CD14-positive monocyte (primary cell): ENCODE measurements around the gene FAM13A. TPM values are rescaled to one million over a fixed set of nuclear protein-coding genes. Genes with fewer than 3 reads are reported as not detected.

Source experiments
- DNase-seq, 3 donors: peaks; one replicate each; pipeline ENCODE4 v3.0.0-alpha.2; 2011 to 2022
- H2AFZ ChIP-seq: 2 replicates; pipeline ENCODE4 v1.6.0; 2012; ENCODE audit warnings: mild to moderate bottlenecking, low read depth, low read length, inconsistent platforms; ENCODE audit not compliant: insufficient read depth, poor library complexity, severe bottlenecking
- H3K27ac ChIP-seq, 2 donors: 1 replicate in 1 of 2; 2 replicates in 1 of 2; pipeline ENCODE4 v1.5.1; 2012 to 2013; ENCODE audit warnings: low read length in 2 of 2, control low read depth in 1 of 2, inconsistent platforms in 1 of 2, low read depth in 1 of 2, mild to moderate bottlenecking in 1 of 2
- H3K27me3 ChIP-seq, 2 donors: one replicate each; pipeline versions ENCODE4 v1.6.0 to v1.6.1; 2011 to 2013; ENCODE audit warnings: low read length in 2 of 2; ENCODE audit not compliant: control insufficient read depth in 2 of 2, insufficient read depth in 2 of 2
- H3K36me3 ChIP-seq, 2 donors: replicated peaks in 1 of 2; 1 replicate in 1 of 2; 2 replicates in 1 of 2; pipeline versions ENCODE4 v1.5.1 to v1.6.1; 2012 to 2013; ENCODE audit warnings: low read length in 2 of 2, control low read depth in 1 of 2, inconsistent platforms in 1 of 2, mild to moderate bottlenecking in 1 of 2; ENCODE audit not compliant: insufficient read depth in 2 of 2, control insufficient read depth in 1 of 2
- H3K4me1 ChIP-seq, 2 donors: 1 replicate in 1 of 2; 2 replicates in 1 of 2; pipeline versions ENCODE4 v1.5.1 to v1.6.1; 2012 to 2013; ENCODE audit warnings: low read length in 2 of 2, control low read depth in 1 of 2, inconsistent platforms in 1 of 2, mild to moderate bottlenecking in 1 of 2, moderate library complexity in 1 of 2; ENCODE audit not compliant: insufficient read depth in 2 of 2, control insufficient read depth in 1 of 2
- H3K4me2 ChIP-seq: replicated peaks from 2 replicates; pipeline ENCODE3; 2012; ENCODE audit warnings: low read length, moderate library complexity, mild to moderate bottlenecking; ENCODE audit not compliant: poor library complexity, severe bottlenecking; ENCODE audit errors: extremely low read depth
- H3K4me3 ChIP-seq, 3 experiments: fragments of 200-600 bp in 1 of 3; sonication (generic) in 1 of 3; replicated peaks in 1 of 3; 1 replicate in 2 of 3; 2 replicates in 1 of 3; pipeline ENCODE4 v1.5.1; 2011 to 2013; ENCODE audit warnings: low read length in 3 of 3, mild to moderate bottlenecking in 3 of 3, control low read depth in 2 of 3, low read depth in 2 of 3, inconsistent platforms in 1 of 3, moderate library complexity in 1 of 3
- H3K79me2 ChIP-seq: 2 replicates; pipeline ENCODE4 v1.6.0; 2012; ENCODE audit warnings: mild to moderate bottlenecking, control low read depth, inconsistent platforms, low read length, moderate library complexity; ENCODE audit not compliant: insufficient read depth
- H3K9ac ChIP-seq: 2 replicates; pipeline ENCODE4 v1.6.0; 2017; ENCODE audit warnings: low read length, mild to moderate bottlenecking; ENCODE audit not compliant: insufficient read depth, poor library complexity, severe bottlenecking
- H3K9me3 ChIP-seq, 2 donors: replicated peaks in 1 of 2; 1 replicate in 1 of 2; 2 replicates in 1 of 2; pipeline versions ENCODE4 v1.5.1 to v1.6.1; 2012 to 2013; ENCODE audit warnings: low read length in 2 of 2, control low read depth in 1 of 2; ENCODE audit not compliant: control insufficient read depth in 1 of 2, insufficient read depth in 1 of 2
- H4K20me1 ChIP-seq: 2 replicates; pipeline ENCODE4 v1.6.0; 2012; ENCODE audit warnings: mild to moderate bottlenecking, low read length, control low read depth, moderate library complexity; ENCODE audit not compliant: insufficient read depth
- H3K27ac Mint-ChIP-seq, 7 donors: one replicate each; pipeline ENCODE4 v1.8.0; 2020; ENCODE audit warnings: mild to moderate bottlenecking in 7 of 7, mixed read lengths in 7 of 7, moderate library complexity in 6 of 7, inconsistent platforms in 2 of 7
- H3K27me3 Mint-ChIP-seq, 3 donors: one replicate each; pipeline ENCODE4 v1.8.0; 2021 to 2022; ENCODE audit warnings: low read depth in 3 of 3, mild to moderate bottlenecking in 3 of 3, mixed read lengths in 3 of 3, moderate library complexity in 3 of 3, inconsistent platforms in 1 of 3
- H3K36me3 Mint-ChIP-seq, 2 donors: one replicate each; pipeline ENCODE4 v1.8.0; 2020; ENCODE audit warnings: mixed read lengths in 2 of 2, inconsistent platforms in 1 of 2, mild to moderate bottlenecking in 1 of 2
- H3K4me1 Mint-ChIP-seq: one replicate; pipeline ENCODE4 v1.8.0; 2020; ENCODE audit warnings: mild to moderate bottlenecking, mixed read lengths
- H3K4me3 Mint-ChIP-seq, 2 donors: one replicate each; pipeline ENCODE4 v1.8.0; 2020; ENCODE audit warnings: mild to moderate bottlenecking in 2 of 2, mixed read lengths in 2 of 2, moderate library complexity in 1 of 2
- H3K9me3 Mint-ChIP-seq, 7 donors: one replicate each; pipeline ENCODE4 v1.8.0; 2020 to 2022; ENCODE audit warnings: mixed read lengths in 7 of 7, mild to moderate bottlenecking in 6 of 7, moderate library complexity in 6 of 7, inconsistent platforms in 2 of 7
- WGBS: methylation state at CpG from one replicate; pipeline ENCODE4 v1.1.5; 2013; ENCODE audit warnings: missing lambda C conversion rate; ENCODE audit not compliant: insufficient coverage; 5-methylcytosine and 5-hydroxymethylcytosine counted together
- intact Hi-C, 2 donors: fragments of 100-400 bp; cut with micrococcal nuclease; formaldehyde crosslinking; loops; one replicate each; pipeline versions ENCODE4 v1.15.0 to v1.15.1; 2023
- polyA plus RNA-seq, 3 donors: library from polyadenylated mRNA; depleted of rRNA in 1 of 3; unstranded in 2 of 3; stranded (reverse) in 1 of 3; fragments of 300-500 nt in 2 of 3; fragments of >200 nt in 1 of 3; fragmentation: Illumina TruSeq in 2 of 3; gene quantifications; 1 replicate in 2 of 3; 2 replicates in 1 of 3; pipeline ENCODE4 v1.2.3, GENCODE V29; 2012 to 2021
- TF ChIP-seq, protein P1 (sequence below): fragments of 200-600 bp; IDR thresholded peaks from one replicate; pipeline ENCODE4 v1.8.0; 2022; ENCODE audit warnings: antibody characterized with exemption, mild to moderate bottlenecking

Gene FAM13A
- polyA plus RNA-seq, 3 donors, result 5.3 to 20.0 (median 6.5) TPM

DNA sequence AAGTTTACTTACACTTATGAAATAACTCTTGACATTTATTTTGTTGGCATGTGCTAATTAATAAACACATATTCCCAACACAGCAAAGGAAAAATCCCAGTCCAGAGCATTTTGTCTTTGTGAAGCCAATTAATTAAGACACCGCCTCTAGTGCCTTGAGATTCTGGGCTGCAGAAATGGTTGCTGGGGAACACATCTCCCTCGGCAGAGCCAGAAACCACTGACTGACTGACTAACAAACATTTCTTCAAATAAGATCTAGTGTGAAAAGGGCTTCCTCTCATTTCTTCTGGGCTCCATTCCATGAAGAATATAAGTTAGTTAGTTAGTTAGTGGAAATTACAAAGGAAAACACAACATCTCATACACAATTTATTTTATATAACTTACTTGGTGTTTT, 331.0 kb downstream of the FAM13A start:
- no CpG with 5 or more reads among the region's 2 CpGs for WGBS

DNA sequence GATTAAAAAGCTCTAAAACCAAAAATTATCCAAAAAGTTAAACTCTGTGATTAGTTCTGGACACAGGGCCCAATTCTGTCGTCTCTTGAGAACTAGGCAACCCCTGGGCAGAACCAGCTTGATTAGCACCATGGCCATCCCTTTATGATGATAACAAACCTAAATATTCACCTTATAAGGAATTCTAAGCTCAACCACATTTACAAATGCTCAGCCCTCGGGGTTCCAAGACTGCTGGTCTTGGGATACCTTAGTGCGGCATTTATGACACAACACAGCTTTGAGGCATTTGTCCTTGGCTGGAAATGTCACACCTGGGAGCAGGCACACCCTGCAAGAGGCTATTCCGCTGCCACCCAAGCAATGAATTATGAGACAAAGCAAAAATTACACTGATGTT, 331.8 kb downstream of the FAM13A start:
- TF ChIP-seq, protein P1, sequence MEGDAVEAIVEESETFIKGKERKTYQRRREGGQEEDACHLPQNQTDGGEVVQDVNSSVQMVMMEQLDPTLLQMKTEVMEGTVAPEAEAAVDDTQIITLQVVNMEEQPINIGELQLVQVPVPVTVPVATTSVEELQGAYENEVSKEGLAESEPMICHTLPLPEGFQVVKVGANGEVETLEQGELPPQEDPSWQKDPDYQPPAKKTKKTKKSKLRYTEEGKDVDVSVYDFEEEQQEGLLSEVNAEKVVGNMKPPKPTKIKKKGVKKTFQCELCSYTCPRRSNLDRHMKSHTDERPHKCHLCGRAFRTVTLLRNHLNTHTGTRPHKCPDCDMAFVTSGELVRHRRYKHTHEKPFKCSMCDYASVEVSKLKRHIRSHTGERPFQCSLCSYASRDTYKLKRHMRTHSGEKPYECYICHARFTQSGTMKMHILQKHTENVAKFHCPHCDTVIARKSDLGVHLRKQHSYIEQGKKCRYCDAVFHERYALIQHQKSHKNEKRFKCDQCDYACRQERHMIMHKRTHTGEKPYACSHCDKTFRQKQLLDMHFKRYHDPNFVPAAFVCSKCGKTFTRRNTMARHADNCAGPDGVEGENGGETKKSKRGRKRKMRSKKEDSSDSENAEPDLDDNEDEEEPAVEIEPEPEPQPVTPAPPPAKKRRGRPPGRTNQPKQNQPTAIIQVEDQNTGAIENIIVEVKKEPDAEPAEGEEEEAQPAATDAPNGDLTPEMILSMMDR, result no peak
- no peak overlapping the region for H2AFZ ChIP-seq
- intact Hi-C loops, result no loop called here
- H3K4me2 ChIP-seq, result no peak overlapping the region
- WGBS, result 96% methylated on average over 4 of the region's 4 CpGs
- no peak overlapping the region for H3K27ac ChIP-seq
- peaks cover 23% of the 10 kb centered on the region for H4K20me1 ChIP-seq
- H3K9ac ChIP-seq, result no peak overlapping the region
- no peak for DNase-seq
- Mint-ChIP-seq H3K4me3 (no peak overlapping the region), H3K36me3 (peaks cover 90 to 94% of the 10 kb centered on the region in 2 donors), H3K27me3 (no peaks in the 10 kb centered on the region), H3K9me3 (no peaks in the 10 kb centered on the region), H3K27ac (peak overlapping the region in 1 of 7 donors; percentile 69), H3K4me1 (no peaks in the 10 kb centered on the region)
- no peaks in the 10 kb centered on the region for H3K9me3 ChIP-seq
- no peak overlapping the region for H3K4me3 ChIP-seq
- no peaks in the 10 kb centered on the region for H3K27me3 ChIP-seq
- peaks cover 80 to 100% of the 10 kb centered on the region in 2 donors for H3K36me3 ChIP-seq
- no peaks in the 10 kb centered on the region for H3K4me1 ChIP-seq
- H3K79me2 ChIP-seq, result no peaks in the 10 kb centered on the region

More for the DNA sequence above, 331.0 kb downstream of the FAM13A start:
- no peak overlapping the region for H3K4me3 Mint-ChIP-seq
- Histone ChIP-seq H3K9ac (no peak overlapping the region), H3K36me3 (peaks cover 81 to 100% of the 10 kb centered on the region in 2 donors), H3K79me2 (no peaks in the 10 kb centered on the region), H3K4me3 (no peak overlapping the region), H2AFZ (no peak overlapping the region), H4K20me1 (peaks cover 23% of the 10 kb centered on the region), H3K4me2 (no peak overlapping the region), H3K27ac (no peak overlapping the region), H3K4me1 (no peaks in the 10 kb centered on the region), H3K9me3 (no peaks in the 10 kb centered on the region), H3K27me3 (no peaks in the 10 kb centered on the region)
- H3K27me3 Mint-ChIP-seq, result no peaks in the 10 kb centered on the region
- no peak overlapping the region for H3K27ac Mint-ChIP-seq
- H3K4me1 Mint-ChIP-seq, result no peaks in the 10 kb centered on the region
- no peaks in the 10 kb centered on the region for H3K9me3 Mint-ChIP-seq
- intact Hi-C loops, result no loop called here
- TF ChIP-seq, protein P1, result no peak
- peaks cover 90 to 95% of the 10 kb centered on the region in 2 donors for H3K36me3 Mint-ChIP-seq
- no peak for DNase-seq
